ENCODE measurements around the gene MTMR10. TPM values are rescaled to one million over a fixed set of nuclear protein-coding genes. Genes with fewer than 3 reads are reported as not detected.

MTMR10 gene
- total and polyA plus RNA-seq, 7 donors = 11.4 to 31.0 (median 24.3) TPM

GRCh38 chr15:31017311-31017710, 25.9 kb upstream of the MTMR10 start:
- Histone ChIP-seq H3K9me3 (peaks cover 0 to 5% (median 2%) of the 10 kb centered on the region in 4 donors), H3K27ac (no peak overlapping the region), H3K36me3 (no peaks in the 10 kb centered on the region), H3K4me1 (no peaks in the 10 kb centered on the region), H3K27me3 (no peaks in the 10 kb centered on the region), H3K4me3 (no peak overlapping the region)
- intact Hi-C loops (cut with DNase I) = no loop called here
- 53 to 61% methylated on average over 1 of the region's 1 CpG for WGBS, 2 donors
- TF ChIP-seq CTCF (IDR thresholded peaks at IDR 0.05) (no peak), POLR2A (IDR thresholded peaks at IDR 0.05) (no peak), POLR2AphosphoS5 (IDR thresholded peaks at IDR 0.05) (no peak), EP300 (IDR thresholded peaks at IDR 0.05) (no peak)
- no peak for DNase-seq

GRCh38 chr15:31016446-31016915, 25.1 kb upstream of the MTMR10 start:
- TF ChIP-seq POLR2AphosphoS5 (IDR thresholded peaks at IDR 0.05) (no peak), EP300 (IDR thresholded peaks at IDR 0.05) (no peak), POLR2A (IDR thresholded peaks at IDR 0.05) (no peak), CTCF (IDR thresholded peaks at IDR 0.05) (no peak)
- no peak for DNase-seq
- H3K4me3 ChIP-seq = no peak overlapping the region
- H3K27me3 ChIP-seq = no peaks in the 10 kb centered on the region
- H3K36me3 ChIP-seq = no peaks in the 10 kb centered on the region
- 86 to 88% methylated on average over 3 of the region's 3 CpGs for WGBS, 2 donors
- H3K4me1 ChIP-seq = no peaks in the 10 kb centered on the region
- H3K27ac ChIP-seq = no peak overlapping the region
- H3K9me3 ChIP-seq = peaks cover 0 to 11% (median 5%) of the 10 kb centered on the region in 4 donors
- intact Hi-C loops (cut with DNase I) = no loop called here

- H3K36me3 ChIP-seq = no peaks in the 10 kb centered on the region
- intact Hi-C loops (cut with DNase I) = no loop called here
- no peaks in the 10 kb centered on the region for H3K27me3 ChIP-seq
- H3K27ac ChIP-seq = no peak overlapping the region
- WGBS, 2 donors = 33 to 39% methylated on average over 2 of the region's 2 CpGs
- peaks cover 0 to 11% (median 6%) of the 10 kb centered on the region in 4 donors for H3K9me3 ChIP-seq
- no peak overlapping the region for H3K4me3 ChIP-seq
- TF ChIP-seq POLR2A (IDR thresholded peaks at IDR 0.05) (no peak), POLR2AphosphoS5 (IDR thresholded peaks at IDR 0.05) (no peak), EP300 (IDR thresholded peaks at IDR 0.05) (no peak), CTCF (IDR thresholded peaks at IDR 0.05) (no peak)
- DNase-seq = no peak
- no peaks in the 10 kb centered on the region for H3K4me1 ChIP-seq
Observed at GRCh38 chr15:31014608-31014925, 23.1 kb upstream of the MTMR10 start.

- Histone ChIP-seq H3K4me3 (no peak overlapping the region), H3K27ac (no peak overlapping the region), H3K9me3 (peaks cover 0 to 11% (median 6%) of the 10 kb centered on the region in 4 donors), H3K27me3 (no peaks in the 10 kb centered on the region), H3K36me3 (no peaks in the 10 kb centered on the region), H3K4me1 (no peaks in the 10 kb centered on the region)
- intact Hi-C loops (cut with DNase I) = no loop called here
- 45 to 52% methylated on average over 2 of the region's 2 CpGs for WGBS, 2 donors
- no peak for TF ChIP-seq POLR2AphosphoS5 (IDR thresholded peaks at IDR 0.05)
- no peak for TF ChIP-seq CTCF (IDR thresholded peaks at IDR 0.05)
- TF ChIP-seq POLR2A (IDR thresholded peaks at IDR 0.05) = no peak
- no peak for TF ChIP-seq EP300 (IDR thresholded peaks at IDR 0.05)
- DNase-seq = no peak
Observed at GRCh38 chr15:31013863-31014607, 22.6 kb upstream of the MTMR10 start.

All from sigmoid colon (tissue), 7 donors.